ENCODE measurements around the gene FBXL14. TPM values are rescaled to one million over a fixed set of nuclear protein-coding genes. Genes with fewer than 3 reads are reported as not detected.
A peak's percentile ranks its signal among the peaks of the same experiment; 100 is the strongest.

FBXL14 gene
- polyA plus RNA-seq, 1 of the 3 experiments (the other 2 are of a cell fraction), result 11.3 TPM

DNA sequence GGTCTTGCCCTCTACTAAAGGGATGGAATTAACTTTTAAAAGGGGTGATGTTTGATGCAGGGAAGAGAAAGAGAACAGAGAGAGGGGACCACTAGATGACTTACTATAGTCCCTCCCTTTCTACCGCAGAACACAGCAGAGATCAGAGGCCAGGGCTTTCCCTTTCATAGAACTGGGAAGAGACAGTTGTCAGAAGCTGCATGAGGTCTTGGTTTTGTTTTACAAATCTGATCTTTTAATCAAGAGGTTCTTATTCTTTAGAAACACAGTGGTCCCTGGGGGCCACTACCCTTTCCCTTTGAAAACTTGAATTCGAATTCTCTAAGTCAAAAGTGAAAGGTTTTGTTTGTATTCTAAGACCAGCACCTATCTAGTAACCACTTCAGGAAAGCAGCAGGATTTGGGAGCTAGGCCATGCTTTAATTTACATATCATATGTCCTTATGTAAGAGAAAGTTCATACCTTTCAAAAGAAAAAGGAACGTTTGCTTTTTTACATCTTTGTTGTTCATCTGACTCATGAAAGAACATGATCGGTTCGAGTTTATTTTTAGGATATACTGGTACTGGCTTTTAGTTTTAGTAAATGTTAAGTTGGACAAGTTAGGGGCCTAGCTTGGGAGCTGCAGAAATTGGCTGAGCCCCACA lies 6.3 kb downstream of the FBXL14 start:
- no peaks in the 10 kb centered on the region for H3K9me2 ChIP-seq
- H3K4me3 ChIP-seq (ENCODE audit: low read depth in 2 of 2, low read length in 1 of 2), result no peak overlapping the region
- no peak overlapping the region for H2AFZ ChIP-seq (ENCODE audit: low read depth)
- peaks cover 10 to 14% of the 10 kb centered on the region in 2 experiments for H3K36me3 ChIP-seq (replicated peaks in 1 of 2; ENCODE audit: control insufficient read depth in 1 of 2, insufficient read depth in 2 of 2, low read length in 1 of 2)
- H3K9ac ChIP-seq, result peak overlapping the region; percentile 0; the same call in 1 of the 2 replicates
- peaks cover 99% of the 10 kb centered on the region for H3K79me2 ChIP-seq (ENCODE audit: insufficient read depth)
- DNase-seq, result no peak
- H3F3A ChIP-seq (replicated peaks; ENCODE audit: insufficient read depth), result peaks cover 20% of the 10 kb centered on the region
- ChIA-PET POLR2A (no interaction called here), CTCF (interaction anchor here (0.8 to 2.6 kb wide), 7 partner anchors 10 to 638 kb away, joined by 3 to 38 read pairs (median 3); partner anchors contain the start of gene RAD52)
- H3K27me3 ChIP-seq (ENCODE audit: insufficient read depth), result no peaks in the 10 kb centered on the region
- peaks cover 21 to 31% of the 10 kb centered on the region in 2 experiments; a peak in 3 of 4 replicates for H3K4me1 ChIP-seq (ENCODE audit: control insufficient read depth in 1 of 2, insufficient read depth in 2 of 2, low read depth in 1 of 2, low read length in 1 of 2)
- H3K4me2 ChIP-seq, result peak overlapping the region; percentile 50; the same call in 1 of the 2 replicates
- TF ChIP-seq GABPA (IDR thresholded peaks at IDR 0.05; ENCODE audit: low read depth), result no peak
- H3K27ac ChIP-seq (ENCODE audit: low read depth in 2 of 2, low read length in 1 of 2), result peak overlapping the region in 1 of 2 experiments; percentile 34; a peak in 2 of 4 replicates
- H3K9me3 ChIP-seq, result no peaks in the 10 kb centered on the region
- peaks cover 38% of the 10 kb centered on the region for H4K20me1 ChIP-seq (ENCODE audit: insufficient read depth)
- 72% methylated on average over 5 of the region's 5 CpGs for WGBS (ENCODE audit: low lambda C conversion rate)

DNA sequence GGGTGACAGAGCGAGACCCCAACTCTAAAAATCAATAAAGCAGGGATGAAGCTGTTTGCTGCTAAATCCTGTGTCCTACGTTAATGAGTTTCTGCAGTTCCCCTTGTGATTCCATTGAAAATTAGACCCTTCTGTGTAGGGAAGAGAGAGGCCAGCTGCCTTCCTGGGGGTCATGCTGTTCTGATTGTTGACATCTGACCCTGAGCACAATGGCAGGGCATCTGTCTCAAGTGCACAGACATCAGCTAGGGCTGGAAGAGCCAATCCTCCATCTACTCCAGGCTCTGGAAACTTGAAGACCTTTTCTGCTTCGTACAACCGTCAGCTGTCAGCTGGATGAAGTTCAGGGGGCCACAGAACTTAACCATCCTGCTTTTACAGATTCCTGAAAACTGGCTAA lies 10.1 kb downstream of the FBXL14 start:
- WGBS (ENCODE audit: low lambda C conversion rate), result 88% methylated on average over 4 of the region's 4 CpGs
- CTCF ChIA-PET, result interaction anchor here (0.6 to 12.2 kb wide), 40 partner anchors 9 to 1037 kb away, joined by 3 to 268 read pairs (median 4); partner anchors contain the start of genes FBXL14 and RAD52
- H3K9me2 ChIP-seq, result no peaks in the 10 kb centered on the region
- H3K4me2 ChIP-seq, result no peak overlapping the region
- H3K27me3 ChIP-seq (ENCODE audit: insufficient read depth), result no peaks in the 10 kb centered on the region
- H3K36me3 ChIP-seq (replicated peaks in 1 of 2; ENCODE audit: control insufficient read depth in 1 of 2, insufficient read depth in 2 of 2, low read length in 1 of 2), result peaks cover 0 to 2% of the 10 kb centered on the region in 2 experiments
- no peak overlapping the region for H3K27ac ChIP-seq (ENCODE audit: low read depth in 2 of 2, low read length in 1 of 2)
- peaks cover 96% of the 10 kb centered on the region for H3K79me2 ChIP-seq (ENCODE audit: insufficient read depth)
- no peak overlapping the region for H3K4me3 ChIP-seq (ENCODE audit: low read depth in 2 of 2, low read length in 1 of 2)
- H2AFZ ChIP-seq (ENCODE audit: low read depth), result no peak overlapping the region
- H3K9ac ChIP-seq, result no peak overlapping the region
- POLR2A ChIA-PET, result no interaction called here
- TF ChIP-seq, protein P1, sequence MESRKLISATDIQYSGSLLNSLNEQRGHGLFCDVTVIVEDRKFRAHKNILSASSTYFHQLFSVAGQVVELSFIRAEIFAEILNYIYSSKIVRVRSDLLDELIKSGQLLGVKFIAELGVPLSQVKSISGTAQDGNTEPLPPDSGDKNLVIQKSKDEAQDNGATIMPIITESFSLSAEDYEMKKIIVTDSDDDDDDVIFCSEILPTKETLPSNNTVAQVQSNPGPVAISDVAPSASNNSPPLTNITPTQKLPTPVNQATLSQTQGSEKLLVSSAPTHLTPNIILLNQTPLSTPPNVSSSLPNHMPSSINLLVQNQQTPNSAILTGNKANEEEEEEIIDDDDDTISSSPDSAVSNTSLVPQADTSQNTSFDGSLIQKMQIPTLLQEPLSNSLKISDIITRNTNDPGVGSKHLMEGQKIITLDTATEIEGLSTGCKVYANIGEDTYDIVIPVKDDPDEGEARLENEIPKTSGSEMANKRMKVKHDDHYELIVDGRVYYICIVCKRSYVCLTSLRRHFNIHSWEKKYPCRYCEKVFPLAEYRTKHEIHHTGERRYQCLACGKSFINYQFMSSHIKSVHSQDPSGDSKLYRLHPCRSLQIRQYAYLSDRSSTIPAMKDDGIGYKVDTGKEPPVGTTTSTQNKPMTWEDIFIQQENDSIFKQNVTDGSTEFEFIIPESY (IDR thresholded peaks at IDR 0.05; ENCODE audit: borderline replicate concordance, low read depth), result no peak
- TF ChIP-seq FOXJ3 (CRISPR knock-in tag; IDR thresholded peaks at IDR 0.05), result no peak
- no peak for TF ChIP-seq TAF1 (IDR thresholded peaks at IDR 0.05; ENCODE audit: borderline replicate concordance, low read depth, low read length)
- TF ChIP-seq GABPA (IDR thresholded peaks at IDR 0.05; ENCODE audit: low read depth), result no peak
- TF ChIP-seq, protein P2, sequence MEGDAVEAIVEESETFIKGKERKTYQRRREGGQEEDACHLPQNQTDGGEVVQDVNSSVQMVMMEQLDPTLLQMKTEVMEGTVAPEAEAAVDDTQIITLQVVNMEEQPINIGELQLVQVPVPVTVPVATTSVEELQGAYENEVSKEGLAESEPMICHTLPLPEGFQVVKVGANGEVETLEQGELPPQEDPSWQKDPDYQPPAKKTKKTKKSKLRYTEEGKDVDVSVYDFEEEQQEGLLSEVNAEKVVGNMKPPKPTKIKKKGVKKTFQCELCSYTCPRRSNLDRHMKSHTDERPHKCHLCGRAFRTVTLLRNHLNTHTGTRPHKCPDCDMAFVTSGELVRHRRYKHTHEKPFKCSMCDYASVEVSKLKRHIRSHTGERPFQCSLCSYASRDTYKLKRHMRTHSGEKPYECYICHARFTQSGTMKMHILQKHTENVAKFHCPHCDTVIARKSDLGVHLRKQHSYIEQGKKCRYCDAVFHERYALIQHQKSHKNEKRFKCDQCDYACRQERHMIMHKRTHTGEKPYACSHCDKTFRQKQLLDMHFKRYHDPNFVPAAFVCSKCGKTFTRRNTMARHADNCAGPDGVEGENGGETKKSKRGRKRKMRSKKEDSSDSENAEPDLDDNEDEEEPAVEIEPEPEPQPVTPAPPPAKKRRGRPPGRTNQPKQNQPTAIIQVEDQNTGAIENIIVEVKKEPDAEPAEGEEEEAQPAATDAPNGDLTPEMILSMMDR (IDR thresholded peaks at IDR 0.05), result no peak
- TF ChIP-seq, protein P3, sequence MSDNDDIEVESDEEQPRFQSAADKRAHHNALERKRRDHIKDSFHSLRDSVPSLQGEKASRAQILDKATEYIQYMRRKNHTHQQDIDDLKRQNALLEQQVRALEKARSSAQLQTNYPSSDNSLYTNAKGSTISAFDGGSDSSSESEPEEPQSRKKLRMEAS (IDR thresholded peaks at IDR 0.05; ENCODE audit: low read depth), result no peak
- TF ChIP-seq, protein P4, sequence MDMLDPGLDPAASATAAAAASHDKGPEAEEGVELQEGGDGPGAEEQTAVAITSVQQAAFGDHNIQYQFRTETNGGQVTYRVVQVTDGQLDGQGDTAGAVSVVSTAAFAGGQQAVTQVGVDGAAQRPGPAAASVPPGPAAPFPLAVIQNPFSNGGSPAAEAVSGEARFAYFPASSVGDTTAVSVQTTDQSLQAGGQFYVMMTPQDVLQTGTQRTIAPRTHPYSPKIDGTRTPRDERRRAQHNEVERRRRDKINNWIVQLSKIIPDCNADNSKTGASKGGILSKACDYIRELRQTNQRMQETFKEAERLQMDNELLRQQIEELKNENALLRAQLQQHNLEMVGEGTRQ (IDR thresholded peaks at IDR 0.05; ENCODE audit: borderline replicate concordance, low read depth, low read length), result no peak
- no peak for TF ChIP-seq GATA2 (CRISPR knock-in tag; IDR thresholded peaks at IDR 0.05)
- TF ChIP-seq TCF12 (IDR thresholded peaks at IDR 0.05), result no peak
- TF ChIP-seq, protein P5, sequence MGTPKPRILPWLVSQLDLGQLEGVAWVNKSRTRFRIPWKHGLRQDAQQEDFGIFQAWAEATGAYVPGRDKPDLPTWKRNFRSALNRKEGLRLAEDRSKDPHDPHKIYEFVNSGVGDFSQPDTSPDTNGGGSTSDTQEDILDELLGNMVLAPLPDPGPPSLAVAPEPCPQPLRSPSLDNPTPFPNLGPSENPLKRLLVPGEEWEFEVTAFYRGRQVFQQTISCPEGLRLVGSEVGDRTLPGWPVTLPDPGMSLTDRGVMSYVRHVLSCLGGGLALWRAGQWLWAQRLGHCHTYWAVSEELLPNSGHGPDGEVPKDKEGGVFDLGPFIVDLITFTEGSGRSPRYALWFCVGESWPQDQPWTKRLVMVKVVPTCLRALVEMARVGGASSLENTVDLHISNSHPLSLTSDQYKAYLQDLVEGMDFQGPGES (IDR thresholded peaks at IDR 0.05; ENCODE audit: low read depth, low read length), result no peak
- no peak for TF ChIP-seq YY1 (IDR thresholded peaks at IDR 0.05; ENCODE audit: low read depth)
- no peak for TF ChIP-seq CHD2 (IDR thresholded peaks at IDR 0.05; ENCODE audit: low read length, partially characterized antibody)
- no peak for TF ChIP-seq JUND (IDR thresholded peaks at IDR 0.05)
- no peak for TF ChIP-seq MEF2A (IDR thresholded peaks at IDR 0.05; ENCODE audit: borderline replicate concordance, low read depth)
- no peak for TF ChIP-seq EZH2phosphoT487 (IDR thresholded peaks at IDR 0.05; ENCODE audit: borderline replicate concordance, low read depth)
- TF ChIP-seq FOSL2 (IDR thresholded peaks at IDR 0.05; ENCODE audit: borderline replicate concordance, low read depth), result no peak
- TF ChIP-seq MXI1 (IDR thresholded peaks at IDR 0.05; ENCODE audit: low read depth, low read length), result no peak
- TF ChIP-seq TEAD4 (IDR thresholded peaks at IDR 0.05; ENCODE audit: borderline replicate concordance, insufficient read depth), result no peak
- H3K4me1 ChIP-seq (ENCODE audit: control insufficient read depth in 1 of 2, insufficient read depth in 2 of 2, low read depth in 1 of 2, low read length in 1 of 2), result peaks cover 0 to 34% of the 10 kb centered on the region in 2 experiments; a peak in 3 of 4 replicates
- no peaks in the 10 kb centered on the region for H3K9me3 ChIP-seq
- no peak for DNase-seq
- peaks cover 24% of the 10 kb centered on the region for H3F3A ChIP-seq (replicated peaks; ENCODE audit: insufficient read depth)
- H4K20me1 ChIP-seq (ENCODE audit: insufficient read depth), result peaks cover 6% of the 10 kb centered on the region
